ENCODE measurements around the gene EDAR.

The EDAR gene

DNA sequence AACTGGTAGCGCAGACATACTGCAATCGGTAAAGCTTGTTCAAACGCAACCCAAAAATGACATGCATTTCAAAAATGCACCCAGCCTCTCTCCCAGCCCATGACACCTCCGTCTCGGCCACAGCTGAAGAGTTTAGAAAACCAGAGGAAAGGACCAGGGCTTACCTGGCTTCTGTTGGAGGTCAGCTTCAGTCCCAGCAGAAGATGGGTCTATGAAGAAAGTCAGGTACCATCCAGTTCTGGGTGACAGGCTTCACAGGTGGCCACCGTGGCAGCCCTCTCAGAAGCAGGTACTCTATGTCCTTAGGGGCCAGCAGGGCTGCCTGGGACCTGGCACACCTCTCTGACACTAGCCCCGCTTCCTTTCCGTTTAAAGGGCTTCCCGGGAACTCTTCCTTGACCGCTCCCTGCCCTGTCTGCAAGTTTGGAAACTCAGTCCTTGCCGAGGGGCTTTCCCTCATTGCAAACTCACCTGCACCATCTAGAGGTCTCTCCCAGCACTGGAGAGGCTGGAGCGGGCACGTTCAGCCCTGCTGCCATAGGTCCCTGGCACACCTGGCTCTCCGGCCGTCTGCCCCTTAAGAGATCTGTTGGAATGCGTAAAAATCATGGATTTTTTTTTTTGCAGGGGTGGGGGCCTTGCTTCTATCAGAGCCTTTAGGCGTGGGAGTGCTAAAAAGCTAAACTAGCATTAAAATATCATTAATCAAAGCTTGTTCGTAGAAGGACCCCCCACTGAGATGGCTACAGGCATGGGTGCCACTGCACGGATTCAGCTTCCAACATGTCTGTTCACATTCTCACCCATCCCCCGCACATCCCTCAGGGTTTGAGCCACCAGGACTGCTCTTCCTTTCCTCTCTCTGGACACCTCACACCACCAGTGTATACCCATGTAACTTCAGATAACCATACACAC, at the start of gene EDAR:
TSS of gene EDAR (minus strand) at position 425 of the 918 bp plus-strand sequence. CDS start 58,206 bp downstream, outside the sequence.
- DNase-seq (ENCODE audit: low read depth), result peak; percentile 37
- TF ChIP-seq, protein P1, sequence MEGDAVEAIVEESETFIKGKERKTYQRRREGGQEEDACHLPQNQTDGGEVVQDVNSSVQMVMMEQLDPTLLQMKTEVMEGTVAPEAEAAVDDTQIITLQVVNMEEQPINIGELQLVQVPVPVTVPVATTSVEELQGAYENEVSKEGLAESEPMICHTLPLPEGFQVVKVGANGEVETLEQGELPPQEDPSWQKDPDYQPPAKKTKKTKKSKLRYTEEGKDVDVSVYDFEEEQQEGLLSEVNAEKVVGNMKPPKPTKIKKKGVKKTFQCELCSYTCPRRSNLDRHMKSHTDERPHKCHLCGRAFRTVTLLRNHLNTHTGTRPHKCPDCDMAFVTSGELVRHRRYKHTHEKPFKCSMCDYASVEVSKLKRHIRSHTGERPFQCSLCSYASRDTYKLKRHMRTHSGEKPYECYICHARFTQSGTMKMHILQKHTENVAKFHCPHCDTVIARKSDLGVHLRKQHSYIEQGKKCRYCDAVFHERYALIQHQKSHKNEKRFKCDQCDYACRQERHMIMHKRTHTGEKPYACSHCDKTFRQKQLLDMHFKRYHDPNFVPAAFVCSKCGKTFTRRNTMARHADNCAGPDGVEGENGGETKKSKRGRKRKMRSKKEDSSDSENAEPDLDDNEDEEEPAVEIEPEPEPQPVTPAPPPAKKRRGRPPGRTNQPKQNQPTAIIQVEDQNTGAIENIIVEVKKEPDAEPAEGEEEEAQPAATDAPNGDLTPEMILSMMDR (conservative IDR thresholded peaks at IDR 0.05; ENCODE audit: low read depth, low read length), result peak; percentile 63
- H3K4me3 ChIP-seq (ENCODE audit: low read depth, low read length), result no peak within 1 kb of the TSS

DNA sequence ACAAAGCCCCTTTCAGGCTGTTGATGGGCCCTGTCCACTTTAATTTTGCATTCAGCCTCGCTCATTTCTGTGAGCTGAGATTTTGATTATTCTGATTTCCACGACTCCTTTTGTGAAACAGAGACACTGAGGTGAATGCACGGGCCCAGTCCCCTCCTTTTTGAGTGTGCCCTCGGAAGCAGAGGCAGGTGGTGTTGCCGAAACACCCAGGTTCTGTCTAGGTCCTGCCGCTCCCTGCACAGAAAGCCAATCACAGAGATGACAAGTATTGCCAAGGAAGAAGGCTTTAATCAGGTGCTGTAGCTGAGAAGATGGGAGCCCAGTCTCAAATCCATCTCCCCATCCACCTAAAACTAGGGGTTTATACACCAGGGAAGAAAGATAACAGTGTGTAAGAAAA, 44.2 kb upstream of the EDAR start:
- no peak for DNase-seq (ENCODE audit: low read depth)
- no peak overlapping the region for H3K4me3 ChIP-seq (ENCODE audit: low read depth, low read length)
- TF ChIP-seq, protein P1 (conservative IDR thresholded peaks at IDR 0.05; ENCODE audit: low read depth, low read length), result no peak

DNA sequence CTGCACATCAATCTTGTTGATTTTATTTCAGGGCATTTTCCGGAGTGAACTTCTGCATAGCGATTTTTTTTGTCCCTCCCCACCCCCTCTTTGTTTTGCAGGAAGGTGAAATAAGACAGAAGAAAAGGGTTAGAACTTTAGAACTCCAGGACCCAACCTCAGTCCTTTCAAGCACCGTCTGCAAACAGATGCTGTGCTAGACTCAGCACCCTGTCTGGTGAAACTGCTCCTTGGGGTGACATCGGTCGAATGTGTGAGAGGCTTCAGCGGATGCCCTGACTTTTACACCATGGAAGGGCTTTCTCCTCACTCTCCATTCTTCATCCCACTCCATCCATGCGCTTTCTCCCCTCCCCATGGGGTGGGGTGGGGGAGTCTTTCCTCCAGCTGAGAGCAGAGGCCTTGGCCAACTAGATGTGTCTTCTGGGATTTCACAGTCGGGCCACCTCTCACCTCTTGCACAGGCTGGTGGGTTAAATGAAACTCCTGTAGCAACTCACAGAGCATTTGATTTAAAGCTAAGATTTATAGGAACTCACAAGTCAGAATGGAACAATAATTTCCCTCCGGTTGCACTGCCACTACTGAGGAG, 43.3 kb upstream of the EDAR start:
- DNase-seq (ENCODE audit: low read depth), result peak; percentile 8
- peak overlapping the region; percentile 57 for H3K4me3 ChIP-seq (ENCODE audit: low read depth, low read length)
- TF ChIP-seq, protein P1 (conservative IDR thresholded peaks at IDR 0.05; ENCODE audit: low read depth, low read length), result no peak

DNA sequence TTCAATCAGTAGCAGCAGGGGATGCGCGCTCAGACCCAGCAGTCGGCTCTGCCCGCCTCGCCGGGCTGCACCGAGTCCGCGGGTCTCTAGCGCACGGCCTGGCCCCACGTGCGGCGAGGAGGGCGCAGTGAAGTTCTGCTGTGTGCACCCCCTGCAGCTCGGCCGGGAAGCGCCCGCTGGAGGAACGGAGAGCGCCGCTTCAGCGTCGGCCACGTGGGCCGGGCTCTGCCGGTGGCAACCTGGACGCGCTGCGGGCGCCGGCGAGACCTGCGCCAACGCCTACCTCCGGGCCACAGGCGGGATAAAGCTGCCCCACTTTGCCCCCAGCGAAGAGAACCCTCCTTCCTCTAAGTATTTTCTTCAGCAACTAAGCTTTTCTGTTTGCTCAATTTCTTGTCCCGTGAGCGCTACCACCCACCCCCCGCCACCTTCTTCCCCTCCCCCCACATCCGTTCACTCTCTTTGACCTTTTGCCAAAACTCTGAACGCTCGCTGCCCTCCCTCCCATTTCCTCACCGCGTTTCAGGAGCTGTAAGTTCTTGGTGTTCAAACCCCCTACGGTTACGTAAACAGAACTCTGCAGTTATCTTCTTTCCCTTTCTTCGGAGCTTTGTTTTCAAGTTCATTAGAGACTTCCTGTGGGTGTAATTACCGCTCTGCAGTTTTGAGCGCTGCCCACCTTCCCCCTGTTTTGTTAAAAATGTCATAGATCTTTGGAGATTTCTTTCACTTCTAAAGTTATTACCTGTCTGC, 42.6 kb upstream of the EDAR start:
- TF ChIP-seq, protein P1 (conservative IDR thresholded peaks at IDR 0.05; ENCODE audit: low read depth, low read length), result no peak
- H3K4me3 ChIP-seq (ENCODE audit: low read depth, low read length), result peak overlapping the region; percentile 57
- DNase-seq (ENCODE audit: low read depth), result peak; percentile 65

DNA sequence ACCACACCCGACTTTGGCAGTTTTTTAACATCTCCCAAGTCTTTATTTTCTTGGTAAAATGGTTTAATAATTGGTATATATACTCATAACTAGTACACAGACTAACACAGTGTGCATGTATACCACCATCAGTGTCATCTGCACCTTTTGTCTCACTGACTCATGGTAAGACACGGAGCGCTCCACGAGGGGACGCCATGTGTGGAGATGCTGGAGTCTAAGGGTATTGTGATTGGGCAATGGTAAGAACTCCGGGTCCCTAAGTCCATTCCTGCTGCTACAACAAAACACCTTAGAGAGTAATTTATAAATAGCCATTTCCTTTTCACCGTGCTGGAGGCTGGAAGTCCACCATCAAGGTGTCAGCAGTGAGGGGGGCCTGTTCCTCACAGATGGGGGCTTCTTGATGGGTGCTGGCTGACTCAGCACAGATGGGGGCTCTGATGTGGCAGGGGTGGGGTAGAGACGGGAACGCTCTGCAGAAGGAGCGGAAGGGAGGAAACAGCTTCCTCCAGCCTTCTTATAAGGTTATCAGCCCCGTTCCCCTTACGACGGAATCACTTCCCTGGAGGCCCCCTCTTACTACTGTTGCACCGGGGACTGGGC, 42.0 kb upstream of the EDAR start:
- peak overlapping the region; percentile 57 for H3K4me3 ChIP-seq (ENCODE audit: low read depth, low read length)
- no peak for DNase-seq (ENCODE audit: low read depth)
- TF ChIP-seq, protein P1 (conservative IDR thresholded peaks at IDR 0.05; ENCODE audit: low read depth, low read length), result no peak

DNA sequence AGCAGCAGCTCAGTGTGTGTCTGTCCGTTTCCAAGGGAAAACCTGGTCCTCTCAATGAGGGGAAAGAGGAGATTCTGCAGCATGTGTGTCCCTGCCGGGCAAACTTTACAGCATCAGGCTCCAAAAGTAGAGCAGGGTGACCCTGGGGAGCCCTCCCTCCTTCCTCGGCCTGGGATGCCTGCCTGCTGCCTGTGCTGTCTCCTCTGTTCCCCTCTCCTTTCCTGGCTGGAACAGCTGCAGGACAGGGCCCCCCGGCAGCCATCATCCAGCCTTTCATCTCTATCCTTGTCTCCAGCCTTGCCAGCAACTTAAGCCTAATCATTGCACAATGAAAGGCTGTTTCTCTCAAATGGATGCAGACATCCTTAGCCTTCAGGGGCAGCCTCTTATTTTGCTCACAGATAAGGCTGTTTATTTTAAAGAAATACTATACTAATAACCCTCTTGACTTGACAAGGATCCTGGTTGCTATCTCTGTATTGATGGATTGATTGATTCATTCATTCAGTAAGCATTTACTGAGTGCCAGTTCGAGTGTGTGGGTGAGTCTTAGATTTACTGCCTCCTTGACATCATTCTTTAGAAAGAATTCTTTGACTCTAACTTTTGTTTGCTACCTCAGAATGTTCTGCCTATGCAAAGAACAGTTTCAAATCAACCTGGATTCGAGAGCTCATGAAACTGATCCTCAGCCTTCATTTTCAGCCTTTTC, 40.6 kb upstream of the EDAR start:
- TF ChIP-seq, protein P1 (conservative IDR thresholded peaks at IDR 0.05; ENCODE audit: low read depth, low read length), result no peak
- no peak overlapping the region for H3K4me3 ChIP-seq (ENCODE audit: low read depth, low read length)

More for the DNA sequence above, 40.6 kb upstream of the EDAR start:
- no peak for DNase-seq (ENCODE audit: low read depth)

Data from choroid plexus epithelial cell (primary cell).